ENCODE data around the gene UBE3C. TPM values are rescaled to one million over a fixed set of nuclear protein-coding genes. Genes with fewer than 3 reads are reported as not detected.
"Not testable (repeated sequence)": the region's sequence is repeated elsewhere in the genome, so short reads cannot be mapped to it uniquely, and the experiment has no call there.

Gene UBE3C
- total RNA-seq, 3 donors from 2014 or later: 94.2 to 95.7 (median 94.6) TPM

GRCh38 chr7:157272351-157273207 is 133.9 kb downstream of the UBE3C start:
- H3K27me3 Mint-ChIP-seq (ENCODE audit: low read depth): no peaks in the 10 kb centered on the region
- peaks cover 26% of the 10 kb centered on the region for H3K4me1 Mint-ChIP-seq (ENCODE audit: low read depth)
- H3K4me3 Mint-ChIP-seq: no peak overlapping the region
- peaks cover 20% of the 10 kb centered on the region for H3K36me3 Mint-ChIP-seq (ENCODE audit: insufficient read depth)
- DNase-seq (no peak), ATAC-seq (no peak)
- no peaks in the 10 kb centered on the region for H3K9me3 Mint-ChIP-seq

- no peak overlapping the region for H3K4me3 Mint-ChIP-seq
- peaks cover 16% of the 10 kb centered on the region for H3K36me3 Mint-ChIP-seq (ENCODE audit: insufficient read depth)
- H3K9me3 Mint-ChIP-seq: no peaks in the 10 kb centered on the region
- DNase-seq: peak; percentile 63
- peak; percentile 75 to 82 for ATAC-seq
- peaks cover 4% of the 10 kb centered on the region for H3K27me3 Mint-ChIP-seq (ENCODE audit: low read depth)
- H3K4me1 Mint-ChIP-seq (ENCODE audit: low read depth): peaks cover 27% of the 10 kb centered on the region
Measured at GRCh38 chr7:157273208-157274093, 134.7 kb downstream of the UBE3C start.

- not testable (repeated sequence) for H3K9me3 Mint-ChIP-seq; H3K27me3 Mint-ChIP-seq (ENCODE audit: low read depth); DNase-seq; ATAC-seq; H3K4me3 Mint-ChIP-seq
- H3K36me3 Mint-ChIP-seq (ENCODE audit: insufficient read depth): peaks cover 12% of the 10 kb centered on the region
- peaks cover 26% of the 10 kb centered on the region for H3K4me1 Mint-ChIP-seq (ENCODE audit: low read depth)
Measured at GRCh38 chr7:157274094-157274634, 135.4 kb downstream of the UBE3C start.

DNA sequence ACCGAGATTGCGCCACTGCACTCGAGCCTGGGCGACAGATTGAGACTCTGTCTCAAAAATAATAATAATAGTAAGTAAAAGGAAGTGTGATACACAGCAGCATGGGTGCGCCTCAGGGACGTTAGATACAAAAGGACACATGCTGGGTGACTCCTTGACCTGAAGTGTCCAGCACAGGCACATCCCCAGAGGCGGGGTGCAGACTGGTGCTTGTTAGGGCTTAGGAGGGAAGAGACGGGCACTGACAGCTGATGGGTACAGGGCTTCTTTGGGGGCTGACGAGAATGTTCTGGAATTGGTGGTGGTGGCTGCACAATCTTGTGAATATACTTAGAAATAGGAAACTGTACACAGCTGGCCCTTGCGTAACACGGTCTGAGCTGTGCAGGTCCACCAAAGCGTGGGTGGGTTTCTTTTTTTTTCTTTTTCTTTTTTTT is 136.3 kb downstream of the UBE3C start:
- peaks cover 8% of the 10 kb centered on the region for H3K27me3 Mint-ChIP-seq (ENCODE audit: low read depth)

GRCh38 chr7:157276091-157276561 is 137.4 kb downstream of the UBE3C start:
- ATAC-seq: no peak
- Mint-ChIP-seq H3K4me1 (ENCODE audit: low read depth) (peaks cover 19% of the 10 kb centered on the region), H3K36me3 (ENCODE audit: insufficient read depth) (no peaks in the 10 kb centered on the region), H3K9me3 (no peaks in the 10 kb centered on the region), H3K27me3 (ENCODE audit: low read depth) (peaks cover 19% of the 10 kb centered on the region), H3K4me3 (no peak overlapping the region)
- no peak for DNase-seq

More for the DNA sequence above, 136.3 kb downstream of the UBE3C start:
- DNase-seq (no peak), ATAC-seq (no peak)
- Mint-ChIP-seq H3K36me3 (ENCODE audit: insufficient read depth) (peaks cover 5% of the 10 kb centered on the region), H3K4me3 (no peak overlapping the region), H3K9me3 (no peaks in the 10 kb centered on the region), H3K4me1 (ENCODE audit: low read depth) (peaks cover 19% of the 10 kb centered on the region)

DNA sequence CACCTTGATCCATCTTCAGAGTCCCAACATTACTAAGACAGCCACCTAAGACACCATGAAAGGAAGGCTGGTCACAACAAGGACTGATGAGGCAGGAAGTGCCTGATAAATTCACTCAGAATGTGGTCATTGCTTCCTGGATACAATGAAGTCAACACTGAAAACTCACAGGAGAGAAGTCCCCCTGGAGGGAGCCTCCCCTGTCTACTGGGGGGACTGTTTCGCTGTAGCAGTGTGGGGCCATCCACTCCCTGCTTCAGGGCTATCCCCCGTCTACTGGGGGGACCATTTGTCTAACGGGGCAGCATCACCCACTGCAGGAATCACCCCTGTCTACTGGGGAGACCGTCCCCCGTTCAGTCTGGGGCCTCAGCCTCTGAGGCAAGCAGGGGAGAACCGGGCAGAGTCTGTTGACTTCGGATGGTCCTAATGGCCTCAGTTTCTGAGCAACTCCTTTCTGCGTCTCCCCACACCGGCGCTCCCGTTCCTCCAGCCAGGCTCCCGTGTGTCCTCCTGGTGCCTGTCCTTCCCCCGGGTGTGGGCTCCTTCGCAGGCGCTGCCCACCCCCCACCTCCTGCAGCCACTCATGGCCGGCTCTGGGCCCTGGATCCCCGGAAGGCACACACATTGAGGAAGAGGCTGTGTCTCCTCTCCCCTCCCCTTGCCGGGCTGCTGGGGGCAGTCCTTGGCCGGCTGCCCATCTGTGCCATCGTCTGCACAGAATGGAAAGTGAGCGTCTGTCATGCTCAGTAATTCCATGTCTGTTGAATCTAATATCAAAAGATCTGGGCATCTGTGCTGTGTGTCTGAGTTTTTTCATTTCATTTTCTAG is 138.2 kb downstream of the UBE3C start:
- DNase-seq (no peak), ATAC-seq (no peak)
- Mint-ChIP-seq H3K4me1 (ENCODE audit: low read depth) (peaks cover 17% of the 10 kb centered on the region), H3K36me3 (ENCODE audit: insufficient read depth) (no peaks in the 10 kb centered on the region), H3K27me3 (ENCODE audit: low read depth) (peaks cover 21% of the 10 kb centered on the region), H3K9me3 (no peaks in the 10 kb centered on the region), H3K4me3 (no peak overlapping the region)

GRCh38 chr7:157277568-157277967 is 138.8 kb downstream of the UBE3C start:
- H3K4me3 Mint-ChIP-seq; H3K9me3 Mint-ChIP-seq; DNase-seq; ATAC-seq; H3K36me3 Mint-ChIP-seq (ENCODE audit: insufficient read depth): not testable (repeated sequence)
- Mint-ChIP-seq H3K27me3 (ENCODE audit: low read depth) (peaks cover 22% of the 10 kb centered on the region), H3K4me1 (ENCODE audit: low read depth) (peaks cover 16% of the 10 kb centered on the region)

DNA sequence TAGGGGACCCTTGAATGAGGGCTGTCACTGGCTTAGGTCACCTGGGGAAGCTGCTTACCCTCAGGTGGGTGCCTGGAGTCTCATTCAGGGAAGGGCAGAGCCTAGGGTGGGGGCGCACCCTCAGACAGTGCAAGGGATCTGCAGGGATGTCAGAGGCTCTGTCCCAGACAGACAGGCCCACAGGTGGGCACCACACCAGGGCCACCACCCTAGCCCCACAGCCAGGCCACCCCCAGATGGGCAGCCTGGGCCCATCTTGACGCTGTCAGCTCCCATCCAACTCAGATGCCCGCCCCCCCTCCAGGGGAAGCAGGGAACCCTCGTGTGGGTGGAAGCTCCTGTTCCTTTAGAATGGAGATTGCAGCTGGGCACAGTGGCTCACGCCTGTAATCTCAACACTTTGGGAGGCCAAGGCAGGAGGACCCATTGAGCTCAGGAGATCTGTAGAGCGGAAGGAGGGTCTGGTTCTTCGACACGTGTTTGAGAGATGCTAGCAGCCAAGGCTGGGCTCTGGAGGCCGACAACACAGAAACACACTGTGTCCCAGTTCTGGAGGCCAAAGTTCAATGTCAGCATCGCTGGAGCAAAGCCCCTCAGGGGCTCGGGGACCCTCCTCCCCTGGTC is 139.6 kb downstream of the UBE3C start:
- Mint-ChIP-seq H3K4me1 (ENCODE audit: low read depth) (peaks cover 16% of the 10 kb centered on the region), H3K27me3 (ENCODE audit: low read depth) (peaks cover 22% of the 10 kb centered on the region), H3K9me3 (no peaks in the 10 kb centered on the region), H3K4me3 (no peak overlapping the region), H3K36me3 (ENCODE audit: insufficient read depth) (no peaks in the 10 kb centered on the region)
- no peak for DNase-seq
- ATAC-seq: no peak

DNA sequence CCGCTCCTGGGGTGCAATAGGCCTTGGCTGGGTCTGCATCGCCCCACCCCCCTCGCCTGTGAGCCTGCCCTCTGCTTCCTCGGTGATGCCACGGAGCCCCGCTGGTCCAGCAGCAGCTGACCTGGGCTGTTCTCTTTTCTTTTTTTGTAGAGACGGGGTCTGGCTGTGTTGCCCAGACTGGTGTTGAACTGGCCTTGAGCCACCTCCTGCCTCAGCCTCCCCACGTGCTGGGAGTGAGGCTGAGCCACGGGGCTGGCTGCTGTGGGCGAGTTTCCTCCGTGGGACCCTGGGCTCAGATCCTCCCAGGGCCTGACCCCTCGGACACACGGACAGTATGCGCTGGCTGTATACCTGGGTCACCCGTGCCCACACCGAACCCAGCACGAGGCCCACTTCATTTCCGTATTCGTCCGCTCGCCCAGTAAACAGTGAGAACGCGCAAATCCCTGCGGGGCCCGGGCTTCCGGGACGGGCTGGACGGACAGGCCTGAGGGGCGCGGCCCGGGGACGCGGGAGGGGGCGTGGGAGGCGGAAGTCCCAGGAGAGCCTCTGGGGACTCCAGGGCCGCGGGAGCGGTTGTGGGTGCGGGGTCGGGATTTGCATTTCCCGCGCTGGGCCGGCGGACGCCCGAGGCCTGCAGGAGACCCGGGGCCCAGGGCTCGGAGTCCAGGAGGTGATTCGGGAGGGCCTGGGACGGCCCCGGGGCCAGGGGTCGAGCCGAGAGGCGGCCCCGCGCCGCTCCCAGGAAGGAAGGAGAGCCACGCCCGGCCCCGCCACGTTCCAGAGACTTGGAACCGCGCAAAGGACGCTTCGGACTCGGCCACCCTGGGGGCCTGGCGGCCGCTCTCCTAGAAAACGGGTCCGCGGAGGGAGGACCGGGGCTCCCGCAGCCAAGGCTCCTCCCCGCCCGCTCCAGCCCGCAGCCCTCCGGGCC is 140.3 kb downstream of the UBE3C start:
- peaks cover 22% of the 10 kb centered on the region for H3K27me3 Mint-ChIP-seq (ENCODE audit: low read depth)
- H3K9me3 Mint-ChIP-seq: no peaks in the 10 kb centered on the region
- DNase-seq (no peak), ATAC-seq (peak; percentile 13 to 30)
- no peaks in the 10 kb centered on the region for H3K36me3 Mint-ChIP-seq (ENCODE audit: insufficient read depth)
- H3K4me3 Mint-ChIP-seq: no peak overlapping the region
- peaks cover 13% of the 10 kb centered on the region for H3K4me1 Mint-ChIP-seq (ENCODE audit: low read depth)

DNA sequence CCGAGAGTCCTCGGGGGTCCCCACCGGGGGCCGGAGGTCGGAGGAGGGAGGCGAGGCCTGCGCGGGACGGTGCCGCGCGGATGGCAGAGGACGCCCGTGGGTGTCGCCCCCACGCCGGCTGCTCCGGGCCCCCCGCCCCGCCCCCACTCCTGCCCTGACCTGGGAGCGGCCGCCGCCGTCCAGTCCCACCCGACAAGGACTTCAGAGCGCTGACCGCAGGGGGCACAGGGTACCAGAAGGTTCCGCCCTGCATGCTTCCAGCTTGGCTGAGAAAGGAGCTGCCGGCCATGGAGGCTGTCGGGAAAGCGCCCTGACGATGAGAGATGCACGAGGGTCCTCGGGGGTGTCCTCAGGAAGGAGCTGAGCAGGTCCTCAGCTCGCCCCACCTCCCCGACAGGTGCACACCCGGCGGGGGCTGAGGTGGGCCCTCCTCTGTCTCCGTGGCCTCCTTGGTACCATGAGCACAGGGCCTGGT is 141.1 kb downstream of the UBE3C start:
- H3K4me1 Mint-ChIP-seq (ENCODE audit: low read depth): peaks cover 13% of the 10 kb centered on the region

GRCh38 chr7:157280216-157280841 is 141.6 kb downstream of the UBE3C start:
- Mint-ChIP-seq H3K4me3 (no peak overlapping the region), H3K36me3 (ENCODE audit: insufficient read depth) (peaks cover 2% of the 10 kb centered on the region)

More for the DNA sequence above, 141.1 kb downstream of the UBE3C start:
- no peak for ATAC-seq
- DNase-seq: no peak
- H3K4me3 Mint-ChIP-seq: no peak overlapping the region
- H3K9me3 Mint-ChIP-seq: no peaks in the 10 kb centered on the region
- H3K36me3 Mint-ChIP-seq (ENCODE audit: insufficient read depth): peaks cover 2% of the 10 kb centered on the region
- H3K27me3 Mint-ChIP-seq (ENCODE audit: low read depth): peaks cover 22% of the 10 kb centered on the region

More at GRCh38 chr7:157280216-157280841, 141.6 kb downstream of the UBE3C start:
- DNase-seq (no peak), ATAC-seq (no peak)
- Mint-ChIP-seq H3K27me3 (ENCODE audit: low read depth) (peaks cover 22% of the 10 kb centered on the region), H3K9me3 (no peaks in the 10 kb centered on the region), H3K4me1 (ENCODE audit: low read depth) (peaks cover 13% of the 10 kb centered on the region)

Data from activated T-cell treated with anti-CD3 and anti-CD28 coated beads, Interleukin-2, amount 50 U/mL, for 4 hours (primary cell).